K562 (cell line): ENCODE measurements around the gene CHCHD4. TPM values are rescaled to one million over a fixed set of nuclear protein-coding genes. Genes with fewer than 3 reads are reported as not detected.
A peak's percentile ranks its signal among the peaks of the same experiment; 100 is the strongest.

Experiments used
- ATAC-seq: fragments of 200-7000 bp; cut with Tn5 transposase; 3 replicates; pipeline ENCODE4 v1.9.1; 2020; ENCODE audit warnings: moderate library complexity
- BruUV-seq: library from RNA; stranded (reverse); fragments of 400-500 nt; replicated peaks from 2 replicates; lab custom pipeline; 2021; lab: Mats Ljungman, UMichigan
- CTCF ChIA-PET: fragments of 300-600 bp; formaldehyde crosslinking; extraction: SDS; loops from one replicate; lab custom pipeline; 2021; ENCODE audit warnings: low intra/inter-chr PET ratio; lab: Yijun Ruan, JAX
- POLR2A ChIA-PET: fragments of 300-600, 350-650 bp; sonication (Branson Sonifier 250); formaldehyde crosslinking; extraction: SDS; loops from one replicate; lab custom pipeline; 2021; ENCODE audit warnings: antibody characterized with exemption, inconsistent platforms; lab: Yijun Ruan, JAX
- DNase-seq, 4 experiments: peaks; one replicate each; pipeline versions ENCODE4 v3.0.0 to v3.0.0-alpha.2; 2011 to 2018; ENCODE audit warnings: low spot score in 3 of 4, mixed read lengths in 3 of 4; ENCODE audit errors: extremely low read depth in 1 of 4
- FAIRE-seq: peaks from 2 replicates; lab custom pipeline; 2011; peaks lifted over from hg19 to GRCh38; lab: Jason Lieb, UNC
- H2AFZ ChIP-seq: 2 replicates; pipeline ENCODE4 v1.6.0; 2011; ENCODE audit warnings: low read depth, low read length, control low read depth, inconsistent platforms
- H3K27ac ChIP-seq: fragments of 200-600 bp; 3 replicates; pipeline ENCODE4 v1.8.0; 2011; ENCODE audit warnings: low read depth, mild to moderate bottlenecking, control low read depth, inconsistent platforms, low read length, moderate library complexity, mixed read lengths; ENCODE audit errors: extremely low read depth
- H3K27me3 ChIP-seq, 2 experiments: fragments of 300-600 bp in 1 of 2; 2 replicates in 1 of 2; 3 replicates in 1 of 2; pipeline versions ENCODE4 v1.6.0 to v1.8.0; 2011; ENCODE audit warnings: inconsistent platforms in 2 of 2, low read length in 2 of 2, mild to moderate bottlenecking in 1 of 2, mixed read lengths in 1 of 2, moderate library complexity in 1 of 2; ENCODE audit not compliant: control insufficient read depth in 2 of 2, insufficient read depth in 2 of 2
- H3K36me3 ChIP-seq: fragments of 300-600 bp; 3 replicates; pipeline ENCODE4 v1.8.0; 2011; ENCODE audit warnings: mild to moderate bottlenecking, low read length, inconsistent platforms; ENCODE audit not compliant: control insufficient read depth, insufficient read depth
- H3K4me1 ChIP-seq, 2 experiments: fragments of 200-600 bp in 1 of 2; replicated peaks in 1 of 2; 2 replicates in 1 of 2; 3 replicates in 1 of 2; pipeline versions ENCODE4 v1.5.1 to v1.8.0; 2011; ENCODE audit warnings: inconsistent platforms in 2 of 2, low read length in 2 of 2, mild to moderate bottlenecking in 1 of 2, mixed read lengths in 1 of 2, moderate library complexity in 1 of 2; ENCODE audit not compliant: control insufficient read depth in 2 of 2, insufficient read depth in 2 of 2
- H3K4me2 ChIP-seq: 2 replicates; pipeline ENCODE4 v1.6.1; 2011; ENCODE audit warnings: low read length, control low read depth, inconsistent platforms, mixed read lengths; ENCODE audit not compliant: insufficient read depth
- H3K4me3 ChIP-seq: fragments of 200-600 bp; sonication (generic), shearing (Covaris generic); 2 replicates; pipeline ENCODE4 v1.5.1; 2016; ENCODE audit warnings: control low read depth, inconsistent platforms
- H3K79me2 ChIP-seq: fragments of 200-600 bp; 3 replicates; pipeline ENCODE4 v1.8.0; 2011; ENCODE audit warnings: low read length, inconsistent platforms; ENCODE audit not compliant: control insufficient read depth, insufficient read depth
- H3K9ac ChIP-seq, 2 experiments: 2 replicates each; pipeline versions ENCODE4 v1.6.0 to v1.6.1; 2011; ENCODE audit warnings: low read depth in 2 of 2, low read length in 2 of 2, control low read depth in 1 of 2, inconsistent platforms in 1 of 2, mild to moderate bottlenecking in 1 of 2, mixed read lengths in 1 of 2; ENCODE audit not compliant: insufficient read depth in 1 of 2
- H3K9me1 ChIP-seq: one replicate; pipeline ENCODE4 v1.6.0; 2011; ENCODE audit warnings: inconsistent platforms, mild to moderate bottlenecking, low read length, moderate library complexity; ENCODE audit not compliant: control insufficient read depth, insufficient read depth
- H3K9me3 ChIP-seq: replicated peaks from 2 replicates; pipeline ENCODE4 v1.5.1; 2011; ENCODE audit warnings: low read depth, low read length, inconsistent platforms; ENCODE audit not compliant: control insufficient read depth, insufficient read depth
- H4K20me1 ChIP-seq: replicated peaks from 2 replicates; pipeline ENCODE4 v1.6.1; 2011; ENCODE audit warnings: low read length, inconsistent platforms, mixed read lengths; ENCODE audit not compliant: control insufficient read depth, insufficient read depth
- CBX3 ChIP-seq, 2 experiments: IDR thresholded peaks; 1 replicate in 1 of 2; 2 replicates in 1 of 2; pipeline ENCODE4 v1.6.1; 2012; ENCODE audit warnings: inconsistent platforms in 2 of 2, low read length in 2 of 2, borderline replicate concordance in 1 of 2, control low read depth in 1 of 2
- GABPB1 ChIP-seq: sonication (generic); formaldehyde crosslinking; IDR thresholded peaks from 2 replicates; pipeline ENCODE4 v1.8.0; 2022; ENCODE audit warnings: mild to moderate bottlenecking, missing genetic modification reagents
- HOXB6 ChIP-seq: fragments of 250-450 bp; sonication (Bioruptor Pico); IDR thresholded peaks from 2 replicates; pipeline ENCODE4 v1.5.1; 2022; ENCODE audit warnings: mild to moderate bottlenecking, borderline replicate concordance
- MIER1 ChIP-seq: fragments of 450-650 bp; IDR thresholded peaks from 2 replicates; pipeline ENCODE4 v1.6.1; 2016; ENCODE audit warnings: antibody characterized with exemption, mild to moderate bottlenecking, low read depth
- RNF219 ChIP-seq: fragments of 250-450 bp; sonication (Bioruptor Pico); IDR thresholded peaks from 2 replicates; pipeline ENCODE4 v1.5.0; 2022; ENCODE audit warnings: mild to moderate bottlenecking
- TRIM24 ChIP-seq, 2 experiments: fragments of 450-650 bp; IDR thresholded peaks; 2 replicates each; pipeline ENCODE4 v1.6.1; 2016
- TRIM28 ChIP-seq: fragments of 450-650 bp; IDR thresholded peaks from 2 replicates; pipeline ENCODE4 v1.6.1; 2017
- ZFX ChIP-seq: sonication (generic); formaldehyde crosslinking; IDR thresholded peaks from 2 replicates; pipeline ENCODE4 v1.8.0; 2022; ENCODE audit warnings: mild to moderate bottlenecking, missing genetic modification reagents, moderate library complexity
- ZNF143 ChIP-seq: sonication (generic); formaldehyde crosslinking; IDR thresholded peaks from 2 replicates; pipeline ENCODE4 v1.9.0; 2022; ENCODE audit warnings: mild to moderate bottlenecking, missing genetic modification reagents
- ZNF324 ChIP-seq: fragments of 250-450 bp; sonication (Bioruptor Pico); IDR thresholded peaks from 2 replicates; pipeline ENCODE4 v1.4.0; 2020; ENCODE audit warnings: mild to moderate bottlenecking
- WGBS: fragments of 100-300 bp; shearing (Covaris generic); methylation state at CpG from one replicate; pipeline ENCODE4 v1.1.6; 2016; ENCODE audit warnings: low coverage, mixed read lengths; ENCODE audit not compliant: insufficient coverage; ENCODE audit errors: missing lambda C conversion rate; 5-methylcytosine and 5-hydroxymethylcytosine counted together
- in situ Hi-C: fragments of 300-500 bp; cut with MboI; formaldehyde crosslinking; loops from 4 replicates; pipeline ENCODE4 v1.15.0; 2018; ENCODE audit warnings: inconsistent platforms, mixed read lengths
- intact Hi-C: fragments of 100-400 bp; cut with micrococcal nuclease; formaldehyde crosslinking; loops from 2 replicates; pipeline ENCODE4 v1.14.2; 2022
- polyA plus RNA-seq, 8 experiments: library from polyadenylated mRNA; depleted of rRNA in 4 of 8; stranded (reverse) in 5 of 8; unstranded in 3 of 8; fragments of >200 nt; fragmentation: Nextera tagmentation in 2 of 8; fragmentation: Illumina TruSeq in 1 of 8; extraction: Ambion mirVana in 2 of 8; extraction: Trizol in 1 of 8; gene quantifications; 2 replicates each; pipeline versions ENCODE4 v1.2.1 to v1.2.3, GENCODE V29; 2011 to 2014; ENCODE audit warnings: inconsistent platforms in 1 of 8, missing spikeins in 1 of 8
- total RNA-seq, 7 experiments: library from RNA; depleted of rRNA in 6 of 7; stranded (reverse); fragments of >200 nt in 6 of 7; fragmentation: Illumina TruSeq in 2 of 7; extraction: Trizol in 2 of 7; gene quantifications; 2 replicates each; pipeline versions ENCODE4 v1.2.1 to v1.2.3, GENCODE V29; 2011 to 2021; ENCODE audit warnings: low replicate concordance in 1 of 7

CHCHD4 gene
- total and polyA plus RNA-seq, 9 of the 15 experiments (the other 6 are each of a cell fraction or from before 2014, with no cell fraction given), result 55.4 to 225 (median 77.2) TPM

DNA sequence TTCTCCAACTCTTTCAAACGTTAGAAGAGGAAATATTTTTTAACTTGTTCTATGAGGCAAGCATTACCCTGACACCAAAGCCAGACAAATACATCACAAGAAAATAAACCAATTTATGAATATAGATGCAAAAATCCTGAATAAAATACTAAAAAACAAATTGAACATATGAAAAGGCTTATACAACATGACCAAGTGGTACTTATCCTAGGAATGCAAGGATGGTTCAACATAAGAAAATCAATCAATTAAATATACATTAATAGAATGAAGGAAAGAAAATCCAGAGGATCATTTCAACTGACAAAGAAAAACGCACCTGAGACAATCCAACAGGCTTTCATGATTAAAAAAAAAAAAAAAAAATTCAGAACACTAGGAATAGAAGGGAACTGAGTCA is 36.6 kb upstream of the CHCHD4 start:
- TF ChIP-seq ZNF324 (CRISPR knock-in tag) (peak; percentile 95), ZNF143 (CRISPR knock-in tag) (no peak), HOXB6 (CRISPR knock-in tag) (no peak), GABPB1 (CRISPR knock-in tag) (no peak), TRIM28 (0 out of 2 replicates have a peak, but pooled peaks have one; percentile 17), MIER1 (no peak), CBX3 (IDR thresholded peaks at IDR 0.05; ENCODE audit: borderline replicate concordance in 1 of 2, low read length in 2 of 2) (peak in 1 of 2 experiments; percentile 49; a peak in 1 of 3 replicates)
- FAIRE-seq (no peak), DNase-seq (no peak), ATAC-seq (no peak)
- Histone ChIP-seq H3K27ac (no peak overlapping the region), H3K36me3 (peaks cover 96% of the 10 kb centered on the region), H4K20me1 (no peaks in the 10 kb centered on the region), H3K4me2 (no peak overlapping the region), H3K79me2 (no peaks in the 10 kb centered on the region), H3K27me3 (no peaks in the 10 kb centered on the region), H3K9ac (no peak overlapping the region), H3K4me1 (no peaks in the 10 kb centered on the region), H2AFZ (no peak overlapping the region), H3K4me3 (no peak overlapping the region), H3K9me3 (peaks cover 16% of the 10 kb centered on the region), H3K9me1 (no peaks in the 10 kb centered on the region)
- 86% methylated on average over 2 of the region's 2 CpGs for WGBS
- ChIA-PET POLR2A (interaction anchor here (0.8 kb wide), 1 partner anchor 17 kb away, joined by 3 read pairs; the partner anchor contains the start of genes LSM3 and XPC), CTCF (no interaction called here)
- in situ Hi-C loops (no loop called here), intact Hi-C loops (no loop called here)
- no TSS peak for BruUV-seq

- intact Hi-C loops, result no loop called here
- CTCF ChIA-PET, result no interaction called here
- WGBS, result 99% methylated on average over 8 of the region's 8 CpGs
Measured at GRCh38 chr3:14159426-14159825, 34.8 kb upstream of the CHCHD4 start.

More at GRCh38 chr3:14159426-14159825, 34.8 kb upstream of the CHCHD4 start:
- ATAC-seq (no peak), FAIRE-seq (no peak), DNase-seq (no peak)
- peaks cover 90% of the 10 kb centered on the region for H3K36me3 ChIP-seq
- no peak overlapping the region for H2AFZ ChIP-seq
- no peaks in the 10 kb centered on the region for H3K4me1 ChIP-seq
- no peaks in the 10 kb centered on the region for H3K9me1 ChIP-seq
- in situ Hi-C loops, result no loop called here
- H3K27me3 ChIP-seq, result no peaks in the 10 kb centered on the region
- TF ChIP-seq ZFX (CRISPR knock-in tag), result 0 out of 2 replicates have a peak, but pooled peaks have one; percentile 21
- TF ChIP-seq TRIM24 (IDR thresholded peaks at IDR 0.05), result no peak
- TF ChIP-seq RNF219, result no peak
- H4K20me1 ChIP-seq, result no peaks in the 10 kb centered on the region; the same call in 1 of the 2 replicates
- no peak overlapping the region for H3K4me3 ChIP-seq
- H3K9me3 ChIP-seq, result peaks cover 16% of the 10 kb centered on the region
- no TSS peak for BruUV-seq
- H3K9ac ChIP-seq, result no peak overlapping the region
- H3K79me2 ChIP-seq, result no peaks in the 10 kb centered on the region
- POLR2A ChIA-PET, result no interaction called here
- H3K4me2 ChIP-seq, result no peak overlapping the region
- H3K27ac ChIP-seq, result no peak overlapping the region
